GM21786 (cell line): ENCODE measurements around the gene CHMP4A.

Source experiments
- ATAC-seq: cut with Tn5 transposase; IDR thresholded peaks from one replicate; pipeline ENCODE4 v1.9.1; 2021; ENCODE audit not compliant: unreplicated experiment

CHMP4A gene

DNA sequence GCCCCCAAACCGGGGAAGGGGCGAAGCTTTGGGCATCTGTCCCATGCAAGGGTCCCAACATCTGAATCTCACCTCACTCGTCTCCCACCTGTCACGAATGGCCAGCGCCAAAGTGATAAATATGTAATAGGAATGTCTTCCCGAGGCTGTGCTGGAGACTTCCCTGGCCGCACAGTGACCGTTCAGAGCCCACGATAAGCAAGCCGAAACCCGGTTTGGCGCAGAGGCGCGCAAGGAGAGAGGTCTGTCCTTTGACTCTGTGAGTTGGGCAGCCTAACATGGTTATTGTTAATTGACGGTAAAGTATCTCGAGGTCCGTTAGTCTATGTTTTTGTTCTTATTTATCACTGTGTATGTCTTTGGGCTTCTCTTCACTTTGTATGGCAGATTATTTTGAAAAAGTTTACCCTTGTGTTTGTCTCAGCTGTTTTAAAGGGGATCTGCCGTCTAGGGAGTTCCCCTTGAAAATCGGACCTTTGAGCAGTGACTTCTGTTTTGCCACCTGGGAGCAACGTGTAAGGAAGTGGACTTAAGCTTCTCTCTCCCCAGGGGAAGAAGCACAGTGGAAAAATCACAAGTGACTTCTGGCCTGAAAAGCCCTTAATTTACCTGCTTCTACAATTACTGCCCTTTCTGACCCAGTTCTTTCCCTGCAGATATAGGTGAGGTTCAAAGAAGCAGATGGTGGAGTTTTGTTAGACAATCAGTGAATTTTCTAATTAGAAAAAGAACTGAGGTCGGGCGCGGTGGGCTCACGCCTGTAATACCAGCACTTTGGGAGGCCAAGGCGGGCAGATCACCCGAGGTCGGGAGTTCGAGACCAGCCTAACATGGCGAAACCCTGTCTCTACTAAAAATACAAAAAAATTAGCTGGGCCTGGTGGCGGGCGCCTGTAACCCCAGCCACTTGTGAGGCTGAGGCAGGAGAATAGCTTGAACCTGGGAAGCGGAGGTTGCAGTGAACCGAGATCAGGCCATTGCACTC is 16.9 kb downstream of the CHMP4A start:
- peak; percentile 20 for ATAC-seq

DNA sequence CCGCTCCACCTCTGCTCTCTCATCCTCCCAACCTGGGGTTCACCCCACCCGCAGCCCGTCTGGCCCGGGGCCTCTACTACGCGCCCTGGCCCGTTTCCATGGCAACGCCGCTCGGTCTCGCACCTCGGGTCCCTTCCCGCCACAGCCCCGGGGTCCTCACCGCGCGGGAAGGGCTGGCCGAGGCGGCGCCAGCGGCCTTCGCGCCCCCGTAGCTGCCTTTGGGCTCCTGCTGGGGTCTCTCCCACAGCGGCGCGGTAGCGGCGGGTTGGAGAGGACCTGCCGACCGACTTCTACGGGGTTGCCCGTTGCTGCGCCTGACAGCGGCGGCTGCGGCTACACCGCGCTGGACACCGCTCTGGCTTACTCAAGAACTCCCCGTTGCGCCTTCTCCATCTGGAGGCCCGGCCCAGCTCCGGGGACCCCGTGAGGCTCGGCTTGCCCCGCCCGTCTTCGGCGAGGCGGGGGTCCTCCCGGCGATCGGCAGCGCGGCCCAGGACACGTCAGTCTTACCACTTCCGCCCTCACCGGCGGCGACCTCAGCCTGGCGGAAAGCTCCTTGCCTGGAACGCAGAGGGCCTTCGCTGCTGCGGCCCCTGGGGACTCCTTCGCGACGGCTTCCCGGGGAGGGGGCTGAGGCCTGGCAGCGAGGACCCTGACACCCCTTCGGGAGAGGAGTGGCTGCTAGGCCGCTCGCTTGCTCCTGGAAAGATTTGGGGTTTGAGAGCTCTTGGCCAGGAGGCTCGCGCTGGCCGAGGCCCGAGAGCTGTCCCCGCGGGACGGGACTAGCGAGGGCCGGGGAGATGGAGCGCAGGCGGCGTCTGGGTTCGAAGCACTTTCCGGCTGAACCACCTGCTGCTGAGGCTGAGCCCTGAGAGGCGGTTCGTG is 17.9 kb downstream of the CHMP4A start, which contains the start of gene TM9SF1:
Gene TM9SF1 (minus strand): TSS at position 256 of the 885 bp plus-strand sequence. CDS start 422 bp downstream, outside the sequence.
- ATAC-seq: peak; percentile 84

DNA sequence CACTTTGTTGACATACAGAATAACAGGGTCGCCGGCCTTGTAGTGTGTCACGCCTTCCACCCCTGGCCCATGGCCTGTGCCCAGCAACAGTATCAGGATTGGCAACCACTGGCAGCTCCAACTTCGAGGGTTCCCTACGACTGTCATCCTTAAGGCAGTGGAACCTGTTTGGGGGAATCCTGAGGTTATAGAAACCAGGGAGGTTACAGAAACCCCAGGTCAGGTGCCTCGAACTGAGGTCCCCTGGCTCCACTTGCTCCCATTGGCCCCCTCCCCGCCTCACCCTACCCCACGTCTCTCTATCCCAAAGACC is 18.5 kb downstream of the CHMP4A start:
- no peak for ATAC-seq

DNA sequence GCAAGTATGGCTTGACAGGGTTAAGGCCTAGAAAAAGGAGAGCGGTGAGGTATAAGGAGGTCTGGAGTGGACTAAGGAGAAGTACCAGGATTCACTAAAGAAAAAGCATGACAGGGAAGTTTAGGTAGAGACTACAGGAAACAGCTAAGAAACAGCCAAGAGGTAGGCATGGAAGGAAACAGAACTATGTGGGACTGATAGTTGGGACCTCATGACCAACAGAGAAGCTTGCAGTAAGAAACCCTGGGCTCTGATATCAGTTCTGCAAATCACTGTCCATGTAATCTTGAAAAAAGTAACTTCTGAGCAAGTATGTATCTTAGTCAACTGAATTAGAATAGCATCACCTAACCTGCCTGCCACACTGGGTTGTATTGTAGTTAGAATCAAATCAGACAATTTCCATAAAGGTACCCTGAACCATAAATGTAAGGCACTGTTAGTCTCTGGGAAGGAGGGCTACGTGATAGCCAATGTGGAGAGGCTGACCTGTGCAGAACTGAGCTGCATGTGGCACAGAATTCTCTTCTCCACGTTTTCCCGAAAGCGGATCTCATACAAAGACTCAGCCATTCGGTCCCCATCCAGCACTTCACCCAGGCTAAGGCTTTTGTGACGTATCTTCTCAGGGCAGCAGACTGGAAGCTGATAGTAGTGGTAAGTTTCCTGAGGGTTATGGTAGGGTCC is 19.0 kb downstream of the CHMP4A start:
- no peak for ATAC-seq

DNA sequence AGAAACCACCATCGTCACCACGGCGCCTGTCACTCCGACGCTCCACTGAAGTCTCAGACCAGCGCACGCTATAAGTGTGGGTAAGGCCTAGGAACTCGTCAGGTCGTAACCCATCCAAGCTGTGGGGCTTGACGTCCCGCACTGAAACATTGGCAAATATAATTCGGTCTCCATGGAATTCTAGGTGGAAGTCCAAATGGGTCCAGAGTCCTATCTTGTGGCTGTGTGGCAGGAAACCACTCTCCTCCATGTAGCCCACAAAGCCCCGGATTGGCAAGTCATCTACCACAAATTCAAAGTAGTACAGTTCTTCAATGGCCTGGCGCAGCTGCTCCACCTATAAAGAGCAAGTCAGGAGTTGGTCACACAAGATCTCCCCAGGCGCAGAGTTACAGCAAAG is 20.4 kb downstream of the CHMP4A start:
- no peak for ATAC-seq

DNA sequence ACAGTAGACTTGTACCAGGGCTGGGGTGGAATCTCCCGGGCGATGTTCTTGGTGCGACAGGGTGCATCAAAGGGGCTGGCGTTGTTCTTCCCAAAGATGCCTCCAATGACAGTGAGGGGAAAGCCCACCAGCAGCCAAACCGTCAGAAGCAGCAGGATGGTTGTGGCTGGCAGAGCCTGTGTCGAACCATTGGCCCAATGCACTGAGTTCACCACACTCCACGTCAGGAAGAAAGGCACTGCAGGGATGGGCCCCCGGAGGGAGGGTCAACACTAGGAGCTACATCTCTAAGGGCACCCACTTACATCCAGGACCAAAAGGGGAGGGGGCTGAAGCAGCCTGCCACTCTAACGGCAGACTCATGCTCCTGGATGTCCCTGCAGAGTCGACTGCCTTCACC is 22.9 kb downstream of the CHMP4A start:
- ATAC-seq: no peak

DNA sequence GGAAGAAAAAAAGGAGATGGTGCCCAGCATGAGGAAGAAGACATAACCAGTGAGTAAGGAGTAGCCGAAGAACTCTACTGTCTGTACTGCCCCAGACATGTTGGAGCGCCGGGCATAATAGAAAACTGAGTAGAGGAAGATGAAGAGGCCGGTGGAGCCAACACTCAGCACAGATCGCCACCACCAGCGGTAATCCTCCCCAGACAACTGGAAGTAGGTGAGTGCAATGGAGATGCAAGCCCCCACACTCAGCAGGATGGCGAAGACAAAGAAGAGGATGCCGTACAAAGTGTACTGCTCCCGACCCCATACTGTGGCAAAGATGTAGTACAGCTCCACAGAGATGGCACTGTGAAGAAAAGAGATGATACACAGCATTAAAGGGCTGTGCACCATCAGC is 23.8 kb downstream of the CHMP4A start:
- no peak for ATAC-seq

DNA sequence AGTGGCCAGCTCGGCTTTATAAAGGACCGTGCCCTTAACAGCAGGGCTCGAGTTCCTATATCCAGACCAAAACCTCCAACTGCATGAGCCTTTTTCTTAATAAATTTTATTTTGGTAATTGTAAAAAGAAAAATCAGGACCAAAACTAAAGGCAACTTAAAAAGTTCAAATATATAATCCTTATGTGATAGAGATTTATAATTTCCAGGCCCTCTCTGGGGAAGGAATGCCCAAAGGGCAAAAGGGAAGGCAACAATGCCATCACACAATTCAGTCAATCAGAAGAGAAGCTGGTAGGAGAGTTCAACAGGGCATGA is 24.3 kb downstream of the CHMP4A start:
- ATAC-seq: no peak

DNA sequence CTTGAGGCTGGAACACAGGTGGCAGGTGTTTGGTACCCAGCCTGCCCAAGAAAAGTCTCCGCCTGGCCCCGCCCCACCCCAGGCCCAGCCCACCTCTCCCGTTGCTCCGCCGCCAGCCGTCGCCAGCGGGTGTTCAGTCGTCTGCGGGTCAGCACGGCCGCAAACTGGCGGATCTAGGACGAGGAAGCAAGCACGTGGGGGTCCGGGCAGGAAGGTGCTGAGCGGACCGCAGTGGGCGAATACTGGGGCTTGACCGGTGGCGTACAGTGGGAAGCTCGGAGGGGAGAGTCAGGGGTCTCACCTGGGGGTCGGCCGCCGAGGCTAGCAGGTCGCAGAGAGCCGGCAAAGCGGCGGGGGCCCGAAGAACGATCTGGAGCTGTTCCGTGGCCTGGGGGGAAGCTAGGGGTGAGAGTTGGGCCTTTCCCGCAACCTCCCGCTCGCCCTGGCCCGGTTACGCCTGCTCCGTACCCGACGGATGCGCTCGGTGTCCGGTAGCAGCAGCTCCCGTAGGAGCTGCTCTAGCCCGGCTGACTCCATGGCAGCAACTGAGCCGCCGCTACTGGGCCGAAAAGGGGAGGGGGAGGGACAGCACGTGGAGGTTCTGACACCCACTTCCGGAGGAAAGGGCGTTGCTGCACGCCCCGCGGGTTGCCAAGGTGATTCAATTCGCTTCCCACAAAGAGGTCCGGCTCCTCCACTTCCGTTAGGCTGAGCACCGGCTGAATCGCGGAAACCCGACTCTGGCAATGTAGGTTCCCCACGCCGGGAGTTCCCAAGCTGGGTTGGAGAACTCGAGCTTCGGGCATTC is 24.8 kb downstream of the CHMP4A start, which contains the start of gene IPO4:
Gene IPO4 (minus strand): TSS at position 566 of the 808 bp plus-strand sequence. CDS start 29 bp downstream, at position 537.
- peak; percentile 96 for ATAC-seq

DNA sequence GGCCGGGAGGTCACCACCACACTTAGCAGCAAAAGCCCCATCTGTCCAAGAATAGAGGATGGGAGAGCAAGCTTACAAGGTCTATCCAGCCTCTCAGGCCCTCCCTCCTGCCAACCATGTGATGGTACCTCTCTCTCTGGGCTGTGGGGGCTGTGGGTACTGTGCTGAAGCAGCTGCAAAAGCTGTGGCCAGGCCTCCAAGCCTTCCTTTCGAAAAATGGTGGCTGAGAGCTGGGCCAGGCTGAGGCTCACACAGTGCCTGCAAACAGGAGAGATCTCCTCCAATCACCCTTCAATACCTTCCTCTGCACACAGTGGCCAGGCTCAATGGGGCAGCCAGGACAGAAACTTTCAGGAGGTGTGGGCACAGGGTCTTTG is 25.8 kb downstream of the CHMP4A start:
- no peak for ATAC-seq

DNA sequence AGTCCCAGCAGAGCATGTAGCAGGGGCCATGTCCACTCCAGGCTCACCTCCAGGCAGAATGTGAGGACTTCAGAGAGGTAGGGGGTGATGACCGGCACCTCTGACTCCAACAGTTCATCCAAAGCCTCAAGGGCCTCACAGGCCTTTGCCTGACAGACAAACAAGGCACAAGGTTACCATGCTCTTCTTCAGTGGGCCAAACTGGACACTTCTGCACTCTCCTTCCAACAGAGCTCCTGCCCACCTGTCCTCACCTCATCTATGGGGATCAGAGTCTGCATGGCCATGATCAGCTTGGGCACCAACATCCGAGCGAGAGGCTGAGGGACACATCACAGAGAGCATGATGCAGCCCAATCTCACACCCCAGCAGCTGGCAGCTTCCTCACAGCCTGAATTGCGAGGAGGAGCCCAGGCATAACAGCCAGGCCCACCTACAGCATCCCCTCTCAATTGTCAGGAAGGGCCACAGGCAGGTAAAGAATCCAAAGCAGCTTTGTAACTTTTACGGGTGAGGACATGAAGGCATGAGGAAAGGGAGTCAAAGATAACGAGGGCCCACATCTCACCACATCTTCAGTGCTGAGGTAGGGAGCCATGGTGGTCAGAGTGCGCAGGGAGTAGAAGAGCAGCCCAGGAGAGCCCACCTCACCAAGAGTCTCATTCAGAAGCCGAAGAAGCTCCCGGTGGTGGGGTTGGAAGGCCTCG is 26.3 kb downstream of the CHMP4A start:
- ATAC-seq: no peak

DNA sequence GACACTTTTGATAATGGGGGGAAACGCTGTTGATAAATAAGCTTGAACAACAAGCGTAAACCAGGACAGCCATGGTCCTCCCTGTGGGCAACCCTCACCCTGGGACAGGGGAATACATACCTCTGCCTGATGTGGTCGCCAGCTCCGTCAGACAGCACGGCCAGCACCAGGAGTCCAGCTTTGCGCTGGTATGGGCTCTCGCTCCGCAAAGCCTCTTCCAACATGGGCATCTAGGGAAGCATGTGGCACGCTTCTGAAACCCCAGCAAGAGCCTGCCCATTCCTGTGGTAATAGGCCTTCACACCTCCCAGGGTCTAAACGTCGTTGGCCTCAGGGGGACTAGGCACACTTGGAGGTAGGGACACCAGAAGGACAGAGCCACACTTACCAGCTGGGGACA is 27.5 kb downstream of the CHMP4A start:
- no peak for ATAC-seq

DNA sequence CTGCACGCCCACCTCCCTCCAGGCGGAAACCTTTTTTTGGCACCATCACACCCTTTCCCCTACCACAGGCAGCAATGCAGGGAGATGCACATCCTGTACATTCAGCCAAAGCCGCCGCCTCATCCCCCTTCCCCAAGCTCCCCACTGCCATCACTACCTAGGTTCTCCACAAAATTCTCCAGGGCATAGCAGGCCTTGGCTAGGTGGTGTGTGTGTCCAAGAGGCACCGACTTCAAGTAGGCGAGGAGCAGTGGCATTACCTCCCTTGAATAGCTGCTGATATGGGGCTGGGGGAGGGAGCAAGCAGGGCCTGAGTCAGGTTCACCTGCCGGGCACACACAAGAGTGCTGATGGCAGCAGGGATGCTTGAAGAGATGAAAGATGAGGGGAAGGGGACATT is 28.3 kb downstream of the CHMP4A start:
- ATAC-seq: no peak

DNA sequence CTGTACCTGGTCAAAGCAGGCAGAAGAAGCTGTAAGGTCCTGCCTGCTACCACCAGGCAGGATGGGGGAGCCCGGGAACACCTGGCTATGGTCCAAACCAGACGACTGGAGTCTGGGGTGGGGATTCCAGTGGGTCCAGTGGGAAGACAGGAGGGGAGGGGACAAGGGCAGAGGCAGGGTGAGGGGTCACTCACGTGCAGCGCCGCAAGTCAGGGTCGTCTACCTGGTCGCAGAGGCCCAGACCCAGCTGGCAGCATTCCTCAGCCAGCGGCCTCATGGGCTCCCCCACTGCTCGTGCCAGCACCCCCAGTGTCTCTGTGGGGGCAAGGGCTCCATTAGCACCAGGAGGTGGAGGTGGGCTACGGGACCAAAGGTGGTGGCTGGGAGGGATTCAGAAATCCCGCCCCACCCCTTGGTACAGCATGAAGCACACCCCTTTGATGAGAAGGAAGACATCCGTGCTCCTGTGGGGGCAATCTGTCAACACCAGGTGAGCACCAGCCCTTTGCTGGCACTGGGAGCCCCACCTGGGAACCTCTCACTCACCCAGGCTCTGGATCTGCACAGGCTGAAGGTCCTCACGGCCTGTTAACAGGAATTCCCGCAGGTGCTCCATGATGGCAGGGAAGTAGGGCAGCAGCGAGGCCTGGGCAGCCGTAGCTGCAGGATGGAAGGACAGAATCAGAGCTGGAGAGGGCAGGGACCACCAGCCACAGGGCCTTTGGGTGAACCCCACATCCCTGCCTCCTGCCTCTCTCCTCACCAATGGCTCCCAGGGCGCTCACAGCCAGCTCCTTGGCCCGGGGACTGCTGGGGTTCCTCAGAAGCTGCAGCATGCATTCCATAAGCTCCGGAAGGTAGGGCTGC is 29.0 kb downstream of the CHMP4A start:
- no peak for ATAC-seq

DNA sequence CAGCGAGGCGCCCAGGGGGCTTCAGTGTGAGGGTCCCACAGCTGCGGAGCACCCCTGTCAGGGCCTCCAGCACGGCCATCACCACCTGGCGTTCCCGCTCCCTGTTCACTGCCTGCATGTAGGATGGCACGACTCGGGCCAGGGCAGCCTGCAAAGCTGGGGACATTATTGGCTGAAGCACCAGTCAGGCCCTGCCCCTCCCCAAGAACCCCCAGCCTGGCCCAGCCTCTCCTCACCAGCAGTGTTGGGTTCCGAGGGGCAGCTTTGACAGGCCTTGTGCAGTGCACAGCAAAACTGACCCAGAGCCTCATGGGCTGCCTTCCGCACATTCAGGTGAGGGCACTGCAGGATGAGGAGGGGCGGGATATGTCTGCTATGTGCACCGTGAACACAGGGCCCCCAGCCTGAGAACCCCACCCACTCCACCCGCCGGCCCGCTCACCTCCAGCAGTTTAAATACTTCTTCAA is 30.2 kb downstream of the CHMP4A start:
- ATAC-seq: no peak

DNA sequence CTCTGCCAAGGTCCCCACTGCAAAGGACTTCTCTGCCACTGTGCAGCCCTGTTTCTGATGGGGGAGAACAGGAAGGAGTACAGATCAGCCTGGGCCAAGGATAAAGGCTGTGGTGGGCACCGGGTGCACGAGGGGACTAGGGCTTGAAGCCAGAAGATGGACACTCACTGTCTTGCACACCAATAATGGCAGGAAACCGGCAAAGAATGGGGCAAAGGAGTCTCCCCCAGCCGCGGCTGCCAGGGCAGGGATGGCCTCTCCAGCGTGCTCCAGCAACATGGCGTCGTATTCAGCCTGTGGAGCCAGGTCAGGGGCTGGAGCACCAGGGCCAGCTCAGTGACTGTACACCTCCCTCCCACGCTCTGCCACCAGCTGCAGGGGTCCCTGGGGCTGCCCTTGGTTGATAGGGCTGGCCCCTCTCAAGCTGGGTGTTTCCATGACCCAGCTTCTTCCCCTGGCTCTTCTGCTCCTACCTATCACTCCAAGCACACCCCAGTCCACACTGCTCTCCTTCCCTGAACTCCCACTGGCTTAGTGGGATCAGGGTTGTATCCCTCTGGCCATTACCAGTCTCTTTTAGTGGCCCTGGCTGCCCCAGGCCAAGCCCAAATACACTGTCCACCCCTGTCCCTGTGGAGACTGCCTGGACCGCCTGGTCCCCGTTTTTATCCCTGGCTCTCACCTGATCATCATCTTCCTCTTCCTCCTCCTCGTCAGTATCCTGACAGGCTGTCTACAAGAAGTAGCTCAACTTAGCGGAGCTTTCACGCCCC is 31.0 kb downstream of the CHMP4A start:
- no peak for ATAC-seq

DNA sequence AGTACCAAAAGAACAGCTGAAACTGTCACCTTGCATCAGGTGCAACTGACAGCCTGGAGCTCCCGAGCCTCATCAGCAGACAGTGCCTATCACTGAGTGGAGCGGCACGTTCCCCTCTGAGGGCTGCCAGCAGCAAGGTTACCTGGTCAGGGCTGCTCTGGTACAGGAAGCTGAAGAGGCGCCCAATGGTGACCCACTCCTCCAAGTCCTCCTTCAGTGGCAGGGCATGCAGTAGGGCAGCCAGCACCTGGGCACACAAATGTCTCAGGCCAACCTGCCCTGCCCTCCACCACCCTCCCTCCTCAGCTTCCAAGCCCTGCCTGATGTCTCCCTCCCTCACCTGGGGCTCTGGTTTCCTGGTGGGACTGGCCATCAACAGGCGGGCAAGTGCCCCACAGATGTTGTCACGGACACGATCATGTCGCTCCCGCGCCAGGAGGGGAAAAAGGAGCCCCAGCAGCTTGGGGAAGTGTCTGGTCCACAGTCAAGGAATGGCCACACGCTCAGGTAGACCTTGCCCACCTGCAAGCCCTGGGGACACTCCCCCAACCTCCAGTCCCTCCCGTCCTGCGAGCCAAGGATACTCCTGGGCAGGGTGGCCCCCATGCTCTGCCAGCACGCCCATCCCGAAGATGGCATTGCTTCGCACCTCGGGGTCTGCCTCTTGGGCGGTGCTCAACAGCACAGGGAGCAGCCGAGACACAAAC is 31.8 kb downstream of the CHMP4A start:
- no peak for ATAC-seq
